D341Med (cell line): ENCODE data around the gene MAML3.

Source experiments
- DNase-seq: peaks from one replicate; pipeline ENCODE4 v3.0.0; 2012; ENCODE audit warnings: low spot score

The MAML3 gene

DNA sequence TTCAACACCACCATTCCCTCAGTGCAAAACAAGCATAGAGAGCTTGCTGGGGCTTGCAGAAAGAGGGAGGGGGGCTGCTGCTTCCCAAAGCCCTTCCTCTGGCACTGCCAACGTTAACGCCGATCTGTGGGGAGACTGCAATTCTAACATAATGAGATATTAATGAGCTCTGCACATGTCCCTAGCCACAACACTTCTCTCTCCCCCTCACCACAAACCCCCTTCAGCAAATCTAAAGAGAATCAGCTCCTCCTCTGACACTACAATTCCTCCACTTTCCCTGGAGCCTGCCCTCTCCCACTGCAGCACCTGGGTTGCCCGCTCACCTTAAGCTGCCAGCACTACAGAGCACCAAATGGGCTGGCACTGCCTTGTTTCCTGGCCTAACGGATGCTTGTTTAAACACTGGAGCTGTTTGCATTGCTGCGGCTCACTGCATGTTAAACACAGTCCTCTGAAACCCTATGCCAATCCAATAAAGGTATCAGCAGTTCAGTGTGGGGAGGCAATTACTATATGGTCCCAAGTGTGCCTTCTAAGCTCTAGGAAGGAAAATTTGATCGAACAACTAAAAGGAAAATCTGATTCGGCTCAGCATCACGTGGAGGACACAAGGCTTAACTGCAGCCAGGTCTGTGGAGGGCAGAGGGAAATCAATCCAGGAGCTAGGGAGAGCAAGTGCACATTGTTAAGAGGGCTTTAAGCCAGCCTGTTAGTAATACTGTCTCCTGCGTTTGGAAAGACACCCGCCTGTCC, 232.4 kb downstream of the MAML3 start:
- peak; percentile 58 for DNase-seq

GRCh38 chr4:139920486-139921002, 233.4 kb downstream of the MAML3 start:
- DNase-seq, result no peak

DNA sequence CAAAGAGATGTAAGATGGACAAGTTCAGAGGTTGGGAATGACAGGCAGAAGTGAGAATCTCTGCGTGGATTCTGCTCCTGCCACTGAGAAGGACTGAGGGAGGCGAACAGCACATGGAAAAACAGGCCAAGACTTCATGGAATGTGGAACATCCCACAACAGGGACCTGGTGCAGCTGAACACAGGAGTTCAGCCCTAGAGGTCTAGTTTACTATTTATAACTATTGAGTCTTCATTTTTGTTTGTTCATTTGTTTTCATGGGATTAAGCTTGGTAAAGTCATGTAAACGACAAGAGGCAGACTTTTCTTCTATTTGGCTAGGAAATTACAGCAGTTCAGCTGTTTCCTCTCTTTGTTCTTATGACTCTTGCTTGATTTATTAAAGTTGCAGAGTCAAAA, 234.5 kb downstream of the MAML3 start:
- DNase-seq, result no peak

DNA sequence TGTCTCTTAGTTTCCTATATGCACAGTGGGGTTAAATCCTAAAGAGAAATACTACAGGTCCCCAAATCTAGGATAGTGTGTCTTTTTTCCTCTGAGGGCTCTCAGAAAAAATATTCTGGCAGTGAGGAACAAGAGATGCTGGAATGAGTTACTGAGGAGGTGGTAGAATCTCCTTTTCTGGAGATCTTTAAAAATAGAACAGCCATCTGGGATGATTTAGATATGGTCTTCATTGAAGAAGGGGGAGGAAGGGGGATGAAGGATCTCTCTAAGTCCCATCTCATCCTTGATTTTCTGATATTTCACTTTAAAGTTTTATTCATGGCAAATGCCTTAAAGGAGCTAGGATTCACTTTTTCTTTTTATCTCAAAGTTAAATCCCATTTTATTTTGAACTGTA, 235.0 kb downstream of the MAML3 start:
- DNase-seq, result no peak

DNA sequence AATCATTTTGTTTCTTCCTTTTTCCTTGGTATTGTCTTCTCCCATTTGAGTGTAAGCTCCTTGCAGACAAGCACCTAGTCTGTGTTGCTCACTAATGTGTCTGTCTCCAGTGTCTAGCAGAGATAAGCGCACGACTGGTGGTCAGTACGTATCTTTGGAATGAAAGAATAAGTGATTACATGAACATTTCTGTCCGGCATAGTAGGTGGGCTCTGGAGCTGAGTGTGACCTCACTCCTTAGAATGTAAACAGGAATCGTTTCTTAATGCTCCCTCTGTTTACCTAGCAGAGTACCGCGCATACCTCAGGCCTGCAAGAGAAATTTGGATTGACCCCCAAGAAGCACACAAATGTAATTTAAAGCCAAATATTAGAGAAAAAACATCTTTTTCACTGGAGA, 235.4 kb downstream of the MAML3 start:
- no peak for DNase-seq

DNA sequence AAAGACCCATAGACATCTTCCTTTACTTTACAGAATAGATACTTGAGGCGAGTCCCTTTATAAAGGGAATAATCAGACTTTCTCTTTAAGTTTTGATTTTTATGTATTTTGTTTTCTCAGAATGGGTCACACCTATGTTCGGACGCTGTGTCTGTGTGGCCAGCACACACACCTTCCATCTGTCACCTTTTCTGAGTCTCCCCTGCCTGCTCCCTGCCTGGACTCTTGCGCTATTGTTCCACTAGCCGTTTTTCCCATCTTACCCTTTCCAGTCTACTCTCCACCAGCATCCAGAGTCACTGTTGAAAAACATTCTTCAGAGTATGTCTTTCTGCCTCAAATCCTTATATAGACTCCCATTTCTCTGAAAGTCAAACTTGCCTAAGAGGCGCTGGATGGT, 236.1 kb downstream of the MAML3 start:
- DNase-seq, result no peak

DNA sequence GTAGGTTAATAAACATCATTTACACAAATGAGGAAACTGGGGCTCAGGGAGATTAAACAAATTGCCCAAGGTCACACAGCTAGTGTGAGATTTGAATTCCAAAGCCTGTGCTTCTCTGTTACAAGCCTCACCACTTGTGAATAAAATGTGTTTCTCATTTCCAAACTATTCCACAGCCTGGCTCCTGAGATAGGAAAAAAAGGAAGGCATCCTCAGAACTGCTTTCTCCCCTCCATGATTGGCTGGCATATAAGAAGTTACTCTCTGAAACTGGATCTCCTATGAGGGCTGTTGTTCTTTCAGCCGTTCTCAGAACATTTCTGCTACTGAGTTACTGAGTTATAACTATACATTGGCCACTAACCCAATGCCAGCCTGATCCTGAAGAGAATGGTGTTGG, 237.9 kb downstream of the MAML3 start:
- no peak for DNase-seq

DNA sequence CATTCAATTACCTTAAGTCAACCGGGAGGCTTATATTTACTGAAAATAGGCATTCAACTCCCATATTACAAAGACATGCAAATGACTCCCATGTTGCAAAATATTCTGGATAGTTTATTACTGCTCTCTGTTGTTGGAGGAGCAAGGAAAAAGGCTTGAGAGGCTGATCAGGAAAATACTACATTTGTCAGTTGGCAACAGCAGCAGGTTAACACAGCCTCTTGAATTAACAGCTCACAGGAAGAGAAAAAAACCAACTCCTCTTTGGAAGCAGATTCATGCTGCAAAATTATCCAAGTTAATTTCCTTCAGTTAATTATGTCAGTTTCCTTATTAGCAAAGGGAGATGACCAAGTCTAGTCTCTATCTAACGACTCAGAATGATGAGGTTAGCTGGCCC, 238.9 kb downstream of the MAML3 start:
- no peak for DNase-seq

- no peak for DNase-seq
Measured at GRCh38 chr4:139913995-139914598, 239.9 kb downstream of the MAML3 start.

- DNase-seq, result no peak
Measured at GRCh38 chr4:139913398-139913990, 240.5 kb downstream of the MAML3 start.

GRCh38 chr4:139912445-139912844, 241.5 kb downstream of the MAML3 start:
- DNase-seq, result no peak

- no peak for DNase-seq
Measured at GRCh38 chr4:139910106-139910505, 243.9 kb downstream of the MAML3 start.

- no peak for DNase-seq
Measured at GRCh38 chr4:139908636-139909437, 245.1 kb downstream of the MAML3 start.

DNA sequence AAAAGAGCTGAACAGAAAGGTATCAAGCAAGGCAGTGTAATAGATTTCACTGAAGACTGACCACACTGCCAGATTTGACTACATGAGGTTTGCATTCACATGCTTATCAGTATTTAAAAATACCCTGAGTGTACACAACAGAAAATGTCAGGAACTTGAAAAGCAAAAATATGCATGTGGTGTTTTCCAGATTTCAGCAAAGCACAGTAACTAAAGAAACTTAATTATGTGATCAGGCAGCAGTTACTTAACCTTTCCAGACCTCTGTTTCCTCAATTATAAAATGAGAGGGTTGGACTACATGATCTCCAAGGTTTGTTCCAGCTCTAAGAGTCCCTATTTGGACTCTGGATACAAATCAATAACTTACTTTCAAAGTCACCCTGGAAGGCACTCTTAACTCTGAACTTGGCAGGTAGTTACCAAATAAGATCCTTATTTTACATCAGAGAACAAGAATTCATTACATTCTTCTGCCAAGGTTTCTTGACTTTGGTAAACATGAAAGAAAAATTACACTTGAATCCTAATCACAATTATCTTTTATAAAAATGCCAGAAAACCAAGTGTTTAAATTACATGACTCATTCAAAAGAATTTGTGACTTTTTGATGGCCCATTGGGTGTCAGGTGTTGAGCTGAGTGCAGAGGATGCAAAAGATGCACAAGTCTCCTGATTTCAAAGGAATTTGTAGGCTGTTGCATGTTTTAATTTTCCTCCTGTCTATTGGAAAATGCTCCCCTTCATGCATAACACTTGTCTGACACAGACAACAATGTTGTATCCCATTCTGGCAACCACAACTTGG, 246.8 kb downstream of the MAML3 start:
- no peak for DNase-seq

DNA sequence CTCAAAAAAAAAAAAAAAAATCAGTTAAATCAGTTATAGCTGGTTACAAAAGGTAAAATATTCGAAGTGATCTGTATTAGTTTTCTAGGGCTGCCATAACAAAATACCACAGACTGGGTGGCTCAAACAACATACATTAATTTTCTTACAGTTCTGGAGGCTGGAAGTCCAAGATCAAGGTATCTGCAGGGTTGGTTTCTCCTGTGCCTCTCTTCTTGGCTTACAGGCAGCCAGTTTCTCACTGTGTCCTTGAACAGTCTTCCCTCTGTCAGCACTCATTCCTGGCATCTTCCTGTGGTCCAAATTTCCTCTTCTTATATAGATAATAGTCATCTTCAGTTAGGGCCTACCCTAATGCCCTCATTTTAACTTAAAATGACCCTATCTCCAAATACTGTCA, 248.5 kb downstream of the MAML3 start:
- no peak for DNase-seq

DNA sequence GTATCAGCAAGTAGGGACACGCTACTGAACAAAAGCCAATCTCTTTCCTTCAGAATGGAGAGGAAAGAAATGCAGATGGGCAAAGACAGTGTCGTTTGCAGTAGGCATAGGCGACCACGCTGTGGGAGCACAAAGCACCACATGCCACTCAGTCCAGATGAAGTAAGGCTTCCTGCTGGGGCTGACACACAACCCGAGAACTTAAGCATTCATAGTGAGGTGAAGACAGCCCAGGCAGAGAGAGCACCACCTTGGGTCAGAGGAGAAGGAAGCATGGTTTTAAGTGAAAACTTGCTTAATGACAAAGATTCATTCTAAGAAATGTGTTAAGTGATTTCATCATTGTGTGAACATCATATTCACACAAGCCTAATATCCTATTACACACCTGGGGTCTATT, 249.6 kb downstream of the MAML3 start:
- DNase-seq, result no peak

DNA sequence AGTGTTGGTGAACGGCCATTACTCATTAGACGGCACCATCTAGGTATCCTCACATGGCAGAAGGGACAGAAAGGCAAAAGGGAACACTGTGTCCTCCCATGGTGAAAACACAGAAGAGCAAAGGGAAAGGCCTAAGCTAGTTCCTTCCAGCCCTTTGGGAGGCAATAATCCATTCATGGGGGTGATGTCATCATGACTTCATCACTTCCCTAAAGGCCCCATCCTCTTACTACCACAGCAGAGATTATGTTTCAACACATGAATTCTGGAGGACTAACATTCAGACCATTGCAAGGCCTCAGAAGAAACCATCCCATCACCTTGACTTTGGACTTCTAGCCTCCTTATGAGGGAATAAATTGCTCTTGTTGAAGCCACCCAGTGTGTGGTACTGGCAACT, 250.1 kb downstream of the MAML3 start:
- no peak for DNase-seq

DNA sequence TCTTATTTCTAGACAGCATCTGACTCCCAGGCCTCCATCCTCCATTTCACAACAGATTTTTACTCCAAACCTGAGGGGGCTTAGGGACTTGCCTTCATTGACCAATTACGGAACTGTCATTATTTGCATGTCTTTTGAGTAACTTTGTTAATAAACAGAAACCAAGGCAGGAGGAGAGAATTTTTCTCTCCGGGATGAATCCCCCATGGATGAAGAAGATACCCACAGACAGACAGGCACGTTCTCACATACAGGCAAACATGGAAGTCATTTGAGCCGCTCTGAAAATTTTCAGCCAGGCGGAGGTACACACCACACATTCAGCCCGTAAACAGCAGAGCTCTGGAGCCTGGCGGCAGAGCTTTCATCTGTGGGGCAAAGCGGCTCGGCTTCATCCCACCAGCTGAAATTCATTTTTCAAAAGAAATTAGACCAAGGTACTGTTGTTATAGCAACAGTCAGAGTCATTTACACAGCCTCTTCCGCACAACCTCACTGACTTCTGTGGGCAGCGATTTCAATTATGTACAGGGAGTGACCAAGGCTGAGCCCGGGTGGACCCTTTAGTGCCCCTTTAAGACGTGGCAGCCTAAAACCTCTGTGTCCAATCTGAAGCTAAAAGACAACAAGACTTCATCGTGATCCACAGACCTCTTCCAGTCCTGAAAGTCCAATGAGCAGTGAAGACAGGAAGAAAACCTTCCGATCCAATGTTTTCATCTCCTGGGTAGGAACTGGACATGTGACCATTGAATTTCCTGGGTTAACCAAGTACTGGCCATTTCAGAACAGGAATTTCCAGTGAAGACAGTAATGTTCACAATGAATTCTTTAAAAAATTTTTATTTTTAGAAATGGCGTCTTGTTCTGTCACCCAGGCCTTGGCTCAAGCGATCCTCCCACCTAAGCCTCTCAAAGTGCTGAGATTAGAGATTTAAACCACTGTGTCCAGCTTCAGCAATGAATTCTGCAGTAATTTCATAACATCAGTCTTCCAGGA, 251.4 kb downstream of the MAML3 start:
- DNase-seq, result no peak

DNA sequence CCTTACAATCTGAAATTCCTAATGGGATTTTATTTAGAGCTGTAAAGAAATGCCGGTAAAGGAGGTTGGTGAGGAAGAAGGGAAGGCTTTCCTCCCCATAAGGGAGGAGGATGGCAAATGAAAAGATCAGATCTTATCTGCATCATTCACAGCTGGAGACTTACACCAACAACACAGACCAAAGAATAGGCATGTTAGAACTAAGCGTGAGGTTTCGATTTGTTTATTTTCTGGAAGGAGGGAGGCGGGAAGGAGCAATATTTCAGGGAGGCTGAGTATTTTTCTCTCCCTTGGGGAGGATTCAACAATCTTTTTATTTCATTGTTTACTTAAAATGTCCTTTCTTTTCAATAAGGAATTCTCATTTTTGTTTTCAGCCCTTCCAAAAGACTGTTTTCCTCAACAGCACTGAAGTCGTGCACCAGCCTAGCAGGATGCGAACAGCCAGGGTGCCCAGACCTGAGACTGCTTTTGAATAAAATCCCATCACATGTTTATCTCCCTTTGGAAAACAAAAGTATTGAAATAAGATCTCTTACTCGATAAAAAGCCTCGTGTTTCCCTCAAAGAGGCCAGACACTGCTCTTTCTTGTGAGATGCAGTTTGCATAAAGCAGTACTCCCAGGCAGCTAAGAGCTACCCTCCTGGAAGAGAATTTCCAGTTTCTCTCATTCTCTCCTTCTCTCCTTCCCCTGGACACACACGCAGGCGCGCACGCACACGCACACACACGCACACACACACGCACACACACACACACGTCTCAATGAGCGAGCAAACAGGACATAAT, 252.3 kb downstream of the MAML3 start:
- no peak for DNase-seq

GRCh38 chr4:139900964-139901376, 253.0 kb downstream of the MAML3 start:
- no peak for DNase-seq
